Measurements from ENCODE around the gene TM4SF18.

DNA sequence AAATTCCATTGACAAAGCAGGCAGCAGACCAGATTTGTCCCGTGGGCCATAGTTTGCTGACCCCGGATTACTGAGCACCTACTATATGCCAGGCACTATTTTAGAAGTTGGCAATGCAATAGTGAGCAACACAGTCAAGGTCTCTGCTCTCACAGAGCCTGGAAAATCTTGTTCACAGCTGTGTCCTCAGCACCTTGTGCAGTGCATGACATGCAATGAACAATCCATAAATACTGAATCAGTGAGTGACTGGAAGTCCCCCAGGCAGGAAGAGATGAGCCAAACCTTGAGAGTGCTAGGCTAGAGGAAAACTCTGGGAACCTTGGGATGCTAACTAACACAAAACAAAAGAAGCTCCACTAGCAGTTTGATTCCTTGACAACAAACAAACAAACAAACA, 29.6 kb upstream of the TM4SF18 start:
- TF ChIP-seq, protein P1, sequence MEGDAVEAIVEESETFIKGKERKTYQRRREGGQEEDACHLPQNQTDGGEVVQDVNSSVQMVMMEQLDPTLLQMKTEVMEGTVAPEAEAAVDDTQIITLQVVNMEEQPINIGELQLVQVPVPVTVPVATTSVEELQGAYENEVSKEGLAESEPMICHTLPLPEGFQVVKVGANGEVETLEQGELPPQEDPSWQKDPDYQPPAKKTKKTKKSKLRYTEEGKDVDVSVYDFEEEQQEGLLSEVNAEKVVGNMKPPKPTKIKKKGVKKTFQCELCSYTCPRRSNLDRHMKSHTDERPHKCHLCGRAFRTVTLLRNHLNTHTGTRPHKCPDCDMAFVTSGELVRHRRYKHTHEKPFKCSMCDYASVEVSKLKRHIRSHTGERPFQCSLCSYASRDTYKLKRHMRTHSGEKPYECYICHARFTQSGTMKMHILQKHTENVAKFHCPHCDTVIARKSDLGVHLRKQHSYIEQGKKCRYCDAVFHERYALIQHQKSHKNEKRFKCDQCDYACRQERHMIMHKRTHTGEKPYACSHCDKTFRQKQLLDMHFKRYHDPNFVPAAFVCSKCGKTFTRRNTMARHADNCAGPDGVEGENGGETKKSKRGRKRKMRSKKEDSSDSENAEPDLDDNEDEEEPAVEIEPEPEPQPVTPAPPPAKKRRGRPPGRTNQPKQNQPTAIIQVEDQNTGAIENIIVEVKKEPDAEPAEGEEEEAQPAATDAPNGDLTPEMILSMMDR (IDR thresholded peaks at IDR 0.05) = no peak
- no peak for TF ChIP-seq POLR2A (IDR thresholded peaks at IDR 0.05)
- no peak for TF ChIP-seq POLR2AphosphoS5 (IDR thresholded peaks at IDR 0.05)

Measured in breast epithelium (tissue), 3 donors.